GM19395 (cell line): Measurements from ENCODE around the gene CLSTN3.

Experiments
- ATAC-seq: cut with Tn5 transposase; IDR thresholded peaks from one replicate; pipeline ENCODE4 v1.9.1; 2021; ENCODE audit warnings: mild to moderate bottlenecking, moderate library complexity; ENCODE audit not compliant: unreplicated experiment

CLSTN3 gene

DNA sequence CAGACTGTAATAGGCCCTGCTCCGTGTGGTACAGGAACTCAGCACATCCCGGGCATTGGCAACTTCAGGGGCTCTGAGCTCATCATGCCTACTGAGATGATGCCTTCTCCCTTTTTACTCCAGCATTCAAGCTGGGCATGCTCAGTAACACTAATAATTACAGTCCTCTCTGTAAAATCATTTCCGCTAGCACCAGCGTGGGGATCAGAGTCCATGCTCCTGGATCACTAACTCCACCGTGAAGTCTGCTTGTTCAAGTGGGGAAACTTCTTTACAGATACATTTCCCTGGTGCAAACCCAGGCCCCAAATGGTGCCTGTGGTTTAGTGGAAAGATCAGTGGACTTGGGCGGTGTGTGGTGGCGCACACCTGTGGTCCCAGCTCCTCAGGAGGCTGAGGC lies 16.7 kb downstream of the CLSTN3 start:
- ATAC-seq = no peak

DNA sequence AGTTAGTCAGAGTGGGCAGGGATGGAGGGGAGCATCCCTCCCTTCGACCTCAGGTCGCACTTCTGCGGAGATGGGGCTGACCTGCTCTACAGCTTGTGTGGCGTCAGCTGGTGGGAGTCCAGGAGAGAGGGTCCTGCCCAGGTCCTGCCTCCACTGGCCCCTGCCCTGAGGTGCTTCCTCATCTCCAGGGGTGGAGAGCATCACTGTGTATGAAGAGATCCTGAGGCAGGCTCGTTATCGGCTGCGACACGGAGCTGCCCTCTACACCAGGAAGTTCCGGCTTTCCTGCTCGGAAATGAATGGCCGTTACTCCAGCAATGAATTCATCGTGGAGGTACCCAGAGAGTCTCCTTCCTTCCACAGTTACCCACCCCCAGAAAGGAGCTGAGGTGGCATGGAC lies 20.2 kb downstream of the CLSTN3 start:
- no peak for ATAC-seq

DNA sequence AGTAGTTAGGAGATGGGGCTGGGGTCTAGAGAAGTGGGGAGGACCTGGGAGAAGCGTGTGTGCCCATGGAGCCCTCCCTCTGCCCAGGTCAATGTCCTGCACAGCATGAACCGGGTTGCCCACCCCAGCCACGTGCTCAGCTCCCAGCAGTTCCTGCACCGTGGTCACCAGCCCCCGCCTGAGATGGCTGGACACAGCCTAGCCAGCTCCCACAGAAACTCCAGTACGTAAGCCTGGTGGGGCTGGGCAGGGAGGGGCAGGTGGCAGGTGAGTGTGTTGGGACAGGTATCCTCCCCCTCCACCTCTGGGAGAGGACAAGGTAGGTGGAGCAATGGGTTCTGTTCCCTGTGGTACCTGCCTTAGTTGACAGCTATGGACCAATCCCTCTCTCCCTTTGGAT lies 20.7 kb downstream of the CLSTN3 start:
- no peak for ATAC-seq

DNA sequence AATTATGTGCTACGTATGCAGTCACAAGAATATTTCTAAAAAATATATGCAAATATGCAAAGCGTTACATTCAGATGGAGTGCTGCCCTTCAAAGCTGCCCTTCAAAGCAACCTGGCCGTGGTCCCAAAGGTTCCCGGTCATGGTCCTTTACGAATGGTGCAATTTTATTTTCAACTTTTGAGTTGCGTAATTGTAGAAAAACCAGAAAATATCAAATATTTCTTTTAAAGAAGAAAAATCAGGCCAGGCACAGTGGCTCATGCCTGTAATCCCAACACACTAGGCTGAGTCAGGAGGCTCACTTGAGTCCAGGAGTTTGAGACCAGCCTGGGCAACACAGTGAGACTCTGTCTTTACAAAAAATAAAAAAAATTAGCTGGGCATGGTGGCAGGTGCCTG lies 21.4 kb downstream of the CLSTN3 start:
- no peak for ATAC-seq

DNA sequence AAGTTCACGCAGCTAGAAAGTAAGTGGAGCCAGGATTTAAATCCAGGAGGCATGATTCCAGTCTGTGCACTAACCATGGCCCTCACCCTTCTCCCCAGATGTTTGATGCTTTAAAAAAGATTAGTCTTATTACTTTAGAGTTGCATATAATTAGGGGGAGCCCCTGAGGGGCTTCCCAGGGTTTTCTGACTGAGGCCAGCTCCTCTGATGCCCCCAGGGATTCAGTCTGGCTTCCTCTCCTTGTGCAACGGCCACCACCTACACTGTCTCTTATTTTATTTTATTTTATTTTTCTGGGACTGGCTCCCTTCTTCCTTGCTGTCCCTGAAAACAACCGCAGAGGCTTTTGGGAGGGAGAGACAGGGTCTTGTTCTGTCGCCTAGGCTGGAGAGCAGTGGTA lies 22.6 kb downstream of the CLSTN3 start:
- no peak for ATAC-seq

DNA sequence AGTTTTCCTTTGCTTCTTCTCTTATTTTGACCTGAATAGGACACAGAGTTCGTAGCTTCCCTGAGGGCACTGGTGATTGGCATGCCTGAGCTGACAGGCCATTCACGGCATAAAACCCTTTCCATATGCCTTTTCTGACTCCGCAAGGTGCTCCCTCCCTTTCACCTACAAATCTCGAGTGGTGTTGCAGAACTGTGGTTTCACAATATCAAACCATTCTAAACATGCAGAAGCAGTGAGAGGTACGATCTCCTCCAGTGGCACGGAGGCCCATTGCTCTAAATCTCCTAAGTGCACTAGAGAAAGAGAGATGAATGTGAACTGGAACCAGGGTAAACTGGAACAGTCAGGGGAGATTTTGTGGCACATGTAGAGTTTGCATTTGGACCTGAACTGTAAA lies 23.9 kb downstream of the CLSTN3 start:
- ATAC-seq = no peak

DNA sequence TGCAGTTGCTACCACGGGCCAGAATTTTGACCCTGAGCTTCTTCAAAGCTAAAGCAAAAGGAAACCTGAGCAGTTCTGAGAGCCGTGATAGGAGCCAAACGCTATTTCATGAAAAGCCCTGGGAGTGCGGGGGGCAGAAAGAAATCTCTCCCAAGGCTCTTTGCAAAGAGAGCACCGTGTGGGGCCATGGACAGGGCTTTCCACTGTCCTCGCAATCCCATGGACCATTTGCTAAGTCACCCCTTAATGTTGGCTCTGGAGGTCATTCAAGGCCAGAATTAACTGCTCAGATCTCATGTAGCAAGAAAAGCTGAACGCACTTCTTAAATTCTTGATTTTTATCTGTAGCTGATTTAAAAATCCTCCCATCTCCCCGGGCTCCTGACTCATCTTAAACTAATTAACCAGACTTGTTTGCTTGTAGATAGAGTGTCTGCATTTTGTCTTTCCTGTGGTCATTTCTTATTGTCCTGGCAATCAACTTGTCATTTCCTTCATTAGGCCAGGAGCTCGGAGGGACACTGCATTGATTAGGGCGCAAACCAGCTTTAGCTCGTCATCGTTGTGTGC lies 24.8 kb downstream of the CLSTN3 start:
- ATAC-seq = no peak

DNA sequence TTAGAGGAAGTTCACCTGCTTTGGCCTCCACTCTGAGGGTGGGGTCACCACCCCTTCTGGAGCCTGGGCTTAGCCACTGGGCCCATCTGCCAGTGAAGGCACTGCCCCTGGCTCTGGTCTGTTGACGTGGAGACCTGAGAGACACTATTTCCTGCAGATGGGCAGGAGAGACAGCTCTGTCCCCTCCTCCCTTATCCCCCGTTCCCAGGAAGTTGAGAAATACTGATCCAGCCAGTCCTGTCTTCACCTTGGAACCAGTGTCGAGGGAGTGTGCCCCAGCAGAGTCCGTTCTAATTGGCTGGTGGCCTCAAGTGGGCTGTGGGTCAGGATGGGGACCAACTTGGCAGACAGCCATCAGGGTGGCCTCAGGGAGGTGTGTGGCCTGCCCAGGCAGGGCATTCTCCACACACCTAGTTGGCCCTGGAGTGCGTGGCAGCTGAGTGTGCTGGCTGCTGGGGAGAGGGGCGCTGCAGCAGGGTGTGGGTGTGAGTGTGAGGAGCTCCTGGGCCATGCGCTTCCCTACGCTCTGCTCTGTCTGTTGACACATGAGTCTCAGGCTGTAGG lies 25.4 kb downstream of the CLSTN3 start:
- ATAC-seq = no peak

DNA sequence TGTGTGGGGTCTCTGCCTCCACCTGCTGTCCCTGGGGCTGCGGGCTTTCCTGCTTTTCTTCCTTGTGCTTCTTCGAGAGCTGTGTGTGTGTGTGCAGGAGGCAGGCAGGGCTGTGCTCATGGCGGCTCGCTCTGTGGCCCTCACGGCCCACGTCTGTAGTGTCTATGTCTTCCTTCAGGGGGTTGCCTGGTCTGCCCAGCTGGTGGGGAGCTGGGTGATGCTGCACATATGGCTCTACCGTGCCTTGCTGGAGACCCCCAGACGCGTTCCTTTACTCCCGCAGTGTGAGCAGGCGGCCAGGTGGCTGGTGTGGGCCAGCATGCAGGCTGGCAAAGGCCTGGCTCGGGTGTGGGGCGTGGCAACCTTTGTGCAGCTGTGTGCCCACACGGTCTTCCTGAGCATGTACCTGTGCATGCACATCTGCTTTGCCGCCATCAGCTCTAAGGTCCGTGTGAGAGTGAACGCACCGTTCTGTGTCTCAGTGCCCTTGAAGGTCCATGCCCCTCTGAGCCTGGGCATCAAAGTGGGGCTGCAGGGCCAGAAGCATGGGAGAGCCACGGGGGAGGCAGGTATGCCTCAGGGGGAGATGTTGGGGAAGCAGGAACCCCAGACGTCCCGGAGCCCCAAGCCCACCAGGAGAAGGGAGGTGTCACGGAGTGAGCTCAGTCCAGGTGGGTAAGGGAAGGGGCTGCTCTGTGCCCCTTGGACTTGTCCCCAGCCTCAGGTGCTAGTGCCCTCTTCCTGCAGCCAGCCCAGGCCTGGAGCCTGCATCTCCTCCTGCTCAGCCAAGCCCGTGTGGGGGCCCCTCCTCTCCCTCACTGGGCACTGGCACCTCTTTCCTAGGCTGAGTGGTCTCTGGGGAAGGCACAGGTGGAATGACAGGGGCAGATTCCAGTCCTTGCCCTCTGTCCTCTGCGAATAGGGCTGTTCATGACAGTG lies 26.4 kb downstream of the CLSTN3 start:
- ATAC-seq = no peak

DNA sequence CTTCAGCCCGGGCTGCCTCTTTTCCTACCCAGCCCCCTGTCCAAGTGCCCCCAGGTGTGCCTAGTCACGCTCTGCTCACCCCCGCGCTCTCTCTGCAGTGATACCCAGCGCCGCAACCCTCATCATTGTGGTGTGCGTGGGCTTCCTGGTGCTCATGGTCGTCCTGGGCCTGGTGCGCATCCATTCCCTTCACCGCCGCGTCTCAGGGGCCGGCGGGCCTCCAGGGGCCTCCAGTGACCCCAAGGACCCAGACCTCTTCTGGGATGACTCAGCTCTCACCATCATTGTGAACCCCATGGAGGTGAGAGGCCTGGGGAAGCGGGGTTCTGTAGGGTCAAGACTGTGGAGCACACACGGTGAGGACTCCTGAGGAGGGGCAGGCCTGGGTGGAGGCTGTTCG lies 27.2 kb downstream of the CLSTN3 start:
- ATAC-seq = no peak

DNA sequence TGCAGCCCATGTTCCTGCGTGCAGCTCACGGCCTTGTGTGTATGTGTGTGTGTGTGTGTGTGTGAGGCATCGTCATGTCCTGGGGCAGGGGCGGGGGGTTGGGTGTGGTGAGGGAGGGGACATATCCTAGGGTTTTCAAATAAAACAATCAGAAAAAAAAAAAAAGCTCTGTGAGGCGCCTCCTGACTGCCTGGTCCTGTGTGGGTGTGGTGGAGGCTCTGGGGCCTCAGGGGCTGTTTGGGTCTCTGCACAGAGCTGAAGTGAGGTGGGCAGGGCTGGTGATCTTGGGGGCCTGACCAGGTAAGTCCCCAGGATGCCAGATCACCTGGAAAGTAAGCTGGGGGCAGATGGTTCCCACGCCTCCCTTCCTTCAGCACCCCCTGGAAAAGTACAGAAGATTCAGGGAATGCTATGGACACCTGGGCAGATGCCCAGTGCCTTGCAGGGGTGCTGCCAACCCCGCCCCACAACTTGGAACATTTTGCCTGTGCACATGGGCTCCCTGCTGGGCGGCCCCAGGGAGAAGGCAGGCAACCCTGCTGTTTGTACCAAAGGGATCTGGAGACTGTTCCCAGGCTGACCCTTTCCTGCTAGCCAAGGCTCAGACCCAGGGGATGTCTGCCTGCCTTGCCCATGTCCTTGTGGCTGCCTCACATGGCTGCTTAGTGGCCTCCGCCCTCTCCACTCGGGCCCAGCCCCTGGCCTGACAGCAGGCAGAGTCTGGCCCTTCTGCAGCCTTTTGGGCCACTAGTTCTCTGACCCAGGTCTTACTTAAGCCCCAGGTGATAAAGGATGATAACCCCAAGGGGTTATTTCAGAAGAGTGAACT lies 28.8 kb downstream of the CLSTN3 start:
- ATAC-seq = no peak

DNA sequence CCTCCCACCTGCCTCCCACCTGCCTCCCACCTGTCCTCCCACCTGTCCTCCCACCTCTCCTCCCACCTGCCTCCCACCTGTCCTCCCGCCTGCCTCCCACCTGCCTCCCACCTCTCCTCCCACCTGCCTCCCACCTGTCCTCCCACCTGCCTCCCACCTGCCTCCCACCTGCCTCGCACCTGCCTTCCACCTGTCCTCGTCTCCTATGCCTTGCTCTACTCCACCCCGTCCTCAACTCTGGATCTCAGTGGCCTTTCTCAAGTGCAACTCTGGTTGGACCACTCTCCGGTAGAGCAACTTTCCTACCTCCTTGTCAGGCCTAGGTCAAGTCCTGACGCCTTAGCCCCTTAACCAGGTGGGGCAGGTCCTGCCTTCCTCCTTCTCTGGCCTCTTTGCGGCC lies 30.0 kb downstream of the CLSTN3 start:
- ATAC-seq = no peak

DNA sequence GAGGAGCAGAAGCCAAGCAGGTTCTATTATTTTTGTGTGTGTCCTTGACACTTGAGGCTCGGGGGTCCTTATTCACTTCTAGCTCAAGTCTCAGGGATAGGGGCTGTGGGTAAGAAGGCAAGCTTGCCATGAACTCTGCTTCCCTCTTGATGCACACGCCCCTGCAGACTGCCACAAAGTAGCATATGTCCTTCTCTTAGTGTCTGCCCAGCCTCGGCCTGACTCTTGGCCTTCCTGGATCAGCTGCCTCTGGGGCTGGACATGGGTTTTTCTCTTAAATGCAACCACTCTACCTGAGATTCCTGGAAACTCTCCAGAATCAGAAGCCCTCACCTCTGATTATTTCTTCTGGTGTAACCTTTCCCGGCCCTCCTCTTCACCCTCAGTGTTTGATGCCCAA lies 31.2 kb downstream of the CLSTN3 start:
- no peak for ATAC-seq

DNA sequence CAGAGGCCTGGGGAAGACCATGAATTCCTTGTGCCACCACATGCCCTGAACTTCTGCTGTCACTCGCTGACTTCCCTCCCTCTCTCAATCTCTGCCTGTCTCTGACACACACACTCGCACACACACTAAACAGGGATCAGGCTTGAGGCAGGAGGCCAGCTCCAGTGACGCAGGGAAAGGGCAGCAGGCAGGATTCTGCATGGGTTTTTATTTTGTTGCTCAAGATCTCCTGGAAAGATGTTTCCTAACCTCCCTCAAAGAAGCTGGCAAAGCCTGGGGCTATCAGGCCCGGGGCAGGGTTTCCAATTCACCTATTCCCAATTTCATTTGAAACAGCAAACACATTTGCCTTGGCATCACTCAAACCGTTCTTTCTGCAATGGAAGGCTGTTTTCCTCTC lies 31.6 kb downstream of the CLSTN3 start:
- no peak for ATAC-seq

DNA sequence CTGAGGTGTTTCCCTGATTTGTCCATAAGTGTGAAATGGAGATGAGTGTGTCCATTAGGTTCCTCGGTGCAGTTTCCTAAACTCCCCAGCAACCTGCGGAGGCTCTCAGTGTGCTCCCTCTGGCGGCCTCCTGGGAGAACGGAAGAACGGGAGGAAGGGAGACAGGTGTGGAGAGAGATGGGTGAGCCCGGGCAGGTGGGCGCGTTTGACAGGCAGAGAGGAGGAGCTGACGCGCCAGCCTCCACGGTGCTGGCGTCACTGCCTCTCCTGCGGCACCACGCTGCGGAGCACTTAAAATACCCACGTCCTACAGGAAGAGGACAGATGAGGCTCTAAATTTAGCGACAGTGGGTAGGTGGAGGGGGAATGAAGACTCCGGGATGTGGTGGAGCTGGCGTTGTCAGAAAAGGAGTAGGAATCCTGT lies 32.5 kb downstream of the CLSTN3 start:
- ATAC-seq = no peak

DNA sequence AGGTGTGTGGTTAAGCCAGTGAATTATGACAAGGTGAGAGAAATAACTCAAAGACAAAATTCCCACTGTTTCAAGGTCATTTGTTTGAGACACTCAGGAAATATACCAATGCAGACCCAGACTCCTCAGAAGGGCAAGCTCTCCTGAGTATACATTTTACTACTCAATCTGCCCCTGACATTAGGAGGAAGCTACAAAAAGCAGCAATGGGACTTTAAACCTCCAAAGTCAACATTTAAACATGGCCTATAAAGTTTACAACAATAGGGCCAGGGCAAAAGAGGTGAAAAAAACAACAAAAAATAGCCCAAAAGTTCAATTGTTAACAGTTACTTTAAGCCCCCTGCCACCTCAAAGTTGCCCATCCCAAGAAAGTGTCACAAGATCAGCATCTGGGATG lies 39.8 kb downstream of the CLSTN3 start:
- ATAC-seq = no peak

DNA sequence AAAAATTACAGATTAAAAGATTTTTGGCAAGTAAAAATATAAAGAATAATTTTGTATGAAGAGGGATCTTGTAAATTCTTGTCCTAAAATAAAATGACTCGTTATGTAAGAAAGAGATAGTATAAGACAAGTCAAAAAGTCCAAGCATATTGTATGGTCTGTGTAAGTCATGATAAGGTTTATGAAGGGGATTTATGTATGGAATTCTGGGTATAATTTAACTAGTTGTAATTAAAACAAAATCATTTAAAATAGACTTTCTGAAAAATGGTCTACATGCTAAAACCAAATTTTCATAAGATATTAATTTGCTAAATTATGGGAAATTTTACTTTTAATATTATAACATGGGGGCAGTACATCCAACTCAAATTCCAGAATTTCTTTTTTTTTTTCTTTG lies 41.7 kb downstream of the CLSTN3 start:
- ATAC-seq = no peak

DNA sequence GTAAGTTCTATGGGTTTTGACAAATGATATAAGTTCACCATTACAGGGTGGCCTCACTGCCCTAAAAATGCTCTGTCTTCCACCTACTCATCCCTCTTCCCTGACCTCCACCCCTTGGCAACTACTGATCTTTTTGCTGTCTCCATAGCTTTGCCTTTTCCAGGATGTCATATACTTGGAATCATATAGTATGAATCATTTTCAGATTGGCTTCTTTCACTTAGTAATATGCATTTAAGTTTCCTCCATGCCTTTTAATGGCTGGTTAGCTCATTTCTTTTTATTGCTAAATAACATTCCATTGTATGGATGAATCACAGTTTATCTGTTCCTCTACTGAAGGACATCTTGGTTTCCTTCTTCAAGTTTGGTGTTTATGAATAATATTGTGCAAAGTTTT lies 45.3 kb downstream of the CLSTN3 start:
- no peak for ATAC-seq

DNA sequence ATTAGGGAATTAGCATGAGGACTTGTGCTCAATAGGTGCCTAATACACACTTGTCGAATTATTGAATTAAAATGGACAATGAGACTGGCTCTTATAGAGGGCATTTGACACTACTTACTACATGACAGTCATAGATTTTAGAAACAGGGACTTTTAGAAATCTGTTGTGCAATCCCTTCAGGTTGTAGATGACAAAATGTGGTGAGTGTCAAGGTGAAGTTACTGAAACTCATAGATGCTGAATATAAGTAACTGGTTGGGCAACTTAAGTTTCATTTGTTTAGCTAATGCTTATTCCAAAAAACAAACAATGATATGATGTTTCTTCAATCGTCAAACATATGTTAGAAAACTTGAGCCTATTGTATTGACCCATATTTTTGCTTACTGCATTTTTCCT lies 46.4 kb downstream of the CLSTN3 start:
- no peak for ATAC-seq

DNA sequence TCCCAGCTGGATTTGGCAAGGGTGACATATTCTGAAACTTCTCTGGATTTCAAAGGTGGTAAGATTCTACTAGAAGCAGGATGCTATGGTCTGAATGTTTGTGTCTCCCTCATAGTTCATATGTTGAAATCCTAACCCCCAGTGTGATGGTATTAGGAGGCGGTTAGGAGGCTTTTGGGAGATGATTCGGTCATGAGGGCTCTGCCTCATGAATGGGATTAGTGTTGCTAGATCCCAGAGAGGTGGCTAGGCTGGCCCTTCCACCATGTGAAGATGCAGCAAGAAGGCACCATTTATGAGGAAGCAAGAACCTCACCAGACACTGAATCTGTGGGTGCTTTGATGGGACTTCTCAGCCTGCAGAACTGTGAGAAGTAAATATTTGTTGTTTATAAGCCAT lies 48.3 kb downstream of the CLSTN3 start:
- no peak for ATAC-seq

DNA sequence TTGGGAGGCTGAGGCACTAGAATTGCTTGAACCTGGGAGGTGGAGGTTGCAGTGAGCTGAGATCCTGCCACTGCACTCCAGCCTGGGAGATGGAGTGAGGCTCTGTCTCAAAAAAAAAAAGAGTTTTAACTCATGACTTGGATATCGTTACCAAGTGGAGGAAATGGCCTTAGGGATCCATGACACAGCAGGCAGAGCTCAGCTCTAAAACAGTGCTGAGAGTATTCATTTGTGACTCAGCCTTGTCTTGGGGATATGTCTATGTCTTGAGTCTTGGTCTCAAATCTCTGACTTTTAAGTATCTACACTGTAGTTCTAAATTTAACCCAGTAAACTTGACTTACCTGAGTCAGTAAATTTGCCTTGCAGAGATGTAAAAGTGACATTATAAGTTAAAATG lies 50.5 kb downstream of the CLSTN3 start:
- no peak for ATAC-seq
